CD4-positive, alpha-beta T cell (primary cell): ENCODE measurements around the gene ACKR1. TPM values are rescaled to one million over a fixed set of nuclear protein-coding genes. Genes with fewer than 3 reads are reported as not detected.

Source experiments
- ATAC-seq: fragments of 200-7000 bp; cut with Tn5 transposase; one replicate; pipeline ENCODE4 v1.10.0; 2022; ENCODE audit warnings: mild to moderate bottlenecking; ENCODE audit not compliant: poor library complexity
- CTCF ChIA-PET: fragments of 350-600 bp; sonication (Branson Sonifier 250); formaldehyde crosslinking; loops from one replicate; lab custom pipeline; 2021; ENCODE audit warnings: antibody characterized with exemption, inconsistent platforms; lab: Charles Lee
- POLR2A ChIA-PET: fragments of 350-600 bp; sonication (Branson Sonifier 250); formaldehyde crosslinking; loops from one replicate; lab custom pipeline; 2021; ENCODE audit warnings: antibody characterized with exemption, inconsistent platforms; lab: Charles Lee
- DNase-seq, 14 experiments: peaks; one replicate each; pipeline ENCODE4 v3.0.0-alpha.2; 2013 to 2020; ENCODE audit warnings: mixed read lengths in 2 of 14
- H3K27ac ChIP-seq, 2 donors: one replicate each; pipeline versions ENCODE4 v1.5.1 to v1.7.0; 2013; ENCODE audit warnings: low read length in 2 of 2, low read depth in 1 of 2, mild to moderate bottlenecking in 1 of 2
- H3K27me3 ChIP-seq, 2 experiments: 1 replicate in 1 of 2; 2 replicates in 1 of 2; pipeline versions ENCODE4 v1.6.1 to v1.7.0; 2013; ENCODE audit warnings: low read length in 2 of 2, control low read depth in 1 of 2, mild to moderate bottlenecking in 1 of 2, moderate library complexity in 1 of 2; ENCODE audit not compliant: insufficient read depth in 2 of 2, control insufficient read depth in 1 of 2
- H3K36me3 ChIP-seq: one replicate; pipeline ENCODE4 v1.6.1; 2013; ENCODE audit warnings: low read length, control low read depth; ENCODE audit not compliant: insufficient read depth
- H3K4me1 ChIP-seq: one replicate; pipeline ENCODE4 v1.6.1; 2013; ENCODE audit warnings: low read length, control low read depth; ENCODE audit not compliant: insufficient read depth
- H3K4me3 ChIP-seq: one replicate; pipeline ENCODE4 v1.5.1; 2013; ENCODE audit warnings: mild to moderate bottlenecking, low read length, moderate library complexity
- H3K9me3 ChIP-seq, 2 experiments: 1 replicate in 1 of 2; 2 replicates in 1 of 2; pipeline versions ENCODE4 v1.6.1 to v1.7.0; 2013; ENCODE audit warnings: low read length in 2 of 2, mild to moderate bottlenecking in 2 of 2, control low read depth in 1 of 2, moderate library complexity in 1 of 2; ENCODE audit not compliant: control insufficient read depth in 1 of 2, insufficient read depth in 1 of 2
- H3K27ac Mint-ChIP-seq: one replicate; pipeline ENCODE4 v1.8.0; 2020; ENCODE audit warnings: mixed read lengths
- H3K27me3 Mint-ChIP-seq: one replicate; pipeline ENCODE4 v1.8.0; 2021; ENCODE audit warnings: mixed read lengths
- H3K36me3 Mint-ChIP-seq: one replicate; pipeline ENCODE4 v1.8.0; 2021; ENCODE audit warnings: low read depth, mixed read lengths
- H3K4me1 Mint-ChIP-seq: one replicate; pipeline ENCODE4 v1.8.0; 2021; ENCODE audit warnings: low read depth, mixed read lengths
- H3K4me3 Mint-ChIP-seq: one replicate; pipeline ENCODE4 v1.8.0; 2020; ENCODE audit warnings: mild to moderate bottlenecking, mixed read lengths
- H3K9me3 Mint-ChIP-seq: one replicate; pipeline ENCODE4 v1.8.0; 2020; ENCODE audit warnings: mixed read lengths
- intact Hi-C, 2 experiments: fragments of 100-400 bp; cut with DNase I in 1 of 2; cut with micrococcal nuclease in 1 of 2; formaldehyde crosslinking; loops; one replicate each; pipeline versions ENCODE4 v1.15.1 to v1.9.0; 2023 to 2025; cut with DNase I, micrococcal nuclease
- total RNA-seq, 174 experiments: library from RNA in 2 of 174; stranded (reverse) in 2 of 174; gene quantifications; one replicate each; pipeline ENCODE4 v1.2.3 and lab custom pipeline; 2021 to 2026
- TF ChIP-seq, protein P1 (sequence below): fragments of 200-600 bp; IDR thresholded peaks from one replicate; pipeline ENCODE4 v1.8.0; 2022; ENCODE audit warnings: antibody characterized with exemption, mild to moderate bottlenecking

ACKR1 gene
- total RNA-seq, 2 experiments from 2014 or later, result not detected

DNA sequence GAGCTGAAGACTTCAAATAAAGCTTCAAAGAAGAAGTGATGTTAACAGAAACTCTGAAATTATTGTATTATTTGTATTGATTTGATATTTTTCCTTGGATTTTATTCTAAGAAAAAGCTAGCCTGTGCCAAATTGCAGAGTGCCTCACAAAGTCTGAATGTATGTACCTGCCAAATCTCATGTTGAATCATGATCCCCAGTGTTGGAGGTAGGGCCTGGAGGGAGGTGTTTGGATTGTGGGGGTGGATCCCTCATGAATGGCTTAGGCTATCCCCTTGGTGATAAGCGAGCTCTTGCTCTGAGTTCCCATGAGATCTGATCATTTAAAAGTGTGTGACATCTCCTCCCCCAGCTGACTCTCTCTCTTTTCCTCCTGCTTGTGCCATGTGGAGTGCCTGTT lies 43.6 kb downstream of the ACKR1 start:
- Mint-ChIP-seq H3K4me1 (no peaks in the 10 kb centered on the region), H3K27me3 (peaks cover 51% of the 10 kb centered on the region), H3K9me3 (peaks cover 12% of the 10 kb centered on the region), H3K27ac (no peak overlapping the region), H3K4me3 (no peak overlapping the region), H3K36me3 (no peaks in the 10 kb centered on the region)
- Histone ChIP-seq H3K36me3 (no peaks in the 10 kb centered on the region), H3K27ac (no peak overlapping the region), H3K4me3 (no peak overlapping the region), H3K9me3 (peaks cover 0 to 14% of the 10 kb centered on the region in 2 experiments), H3K27me3 (peaks cover 3 to 22% of the 10 kb centered on the region in 2 experiments), H3K4me1 (no peaks in the 10 kb centered on the region)
- ChIA-PET POLR2A (no interaction called here), CTCF (no interaction called here)
- DNase-seq (no peak), ATAC-seq (no peak)
- TF ChIP-seq, protein P1, sequence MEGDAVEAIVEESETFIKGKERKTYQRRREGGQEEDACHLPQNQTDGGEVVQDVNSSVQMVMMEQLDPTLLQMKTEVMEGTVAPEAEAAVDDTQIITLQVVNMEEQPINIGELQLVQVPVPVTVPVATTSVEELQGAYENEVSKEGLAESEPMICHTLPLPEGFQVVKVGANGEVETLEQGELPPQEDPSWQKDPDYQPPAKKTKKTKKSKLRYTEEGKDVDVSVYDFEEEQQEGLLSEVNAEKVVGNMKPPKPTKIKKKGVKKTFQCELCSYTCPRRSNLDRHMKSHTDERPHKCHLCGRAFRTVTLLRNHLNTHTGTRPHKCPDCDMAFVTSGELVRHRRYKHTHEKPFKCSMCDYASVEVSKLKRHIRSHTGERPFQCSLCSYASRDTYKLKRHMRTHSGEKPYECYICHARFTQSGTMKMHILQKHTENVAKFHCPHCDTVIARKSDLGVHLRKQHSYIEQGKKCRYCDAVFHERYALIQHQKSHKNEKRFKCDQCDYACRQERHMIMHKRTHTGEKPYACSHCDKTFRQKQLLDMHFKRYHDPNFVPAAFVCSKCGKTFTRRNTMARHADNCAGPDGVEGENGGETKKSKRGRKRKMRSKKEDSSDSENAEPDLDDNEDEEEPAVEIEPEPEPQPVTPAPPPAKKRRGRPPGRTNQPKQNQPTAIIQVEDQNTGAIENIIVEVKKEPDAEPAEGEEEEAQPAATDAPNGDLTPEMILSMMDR, result no peak
- intact Hi-C loops, result no loop called here

DNA sequence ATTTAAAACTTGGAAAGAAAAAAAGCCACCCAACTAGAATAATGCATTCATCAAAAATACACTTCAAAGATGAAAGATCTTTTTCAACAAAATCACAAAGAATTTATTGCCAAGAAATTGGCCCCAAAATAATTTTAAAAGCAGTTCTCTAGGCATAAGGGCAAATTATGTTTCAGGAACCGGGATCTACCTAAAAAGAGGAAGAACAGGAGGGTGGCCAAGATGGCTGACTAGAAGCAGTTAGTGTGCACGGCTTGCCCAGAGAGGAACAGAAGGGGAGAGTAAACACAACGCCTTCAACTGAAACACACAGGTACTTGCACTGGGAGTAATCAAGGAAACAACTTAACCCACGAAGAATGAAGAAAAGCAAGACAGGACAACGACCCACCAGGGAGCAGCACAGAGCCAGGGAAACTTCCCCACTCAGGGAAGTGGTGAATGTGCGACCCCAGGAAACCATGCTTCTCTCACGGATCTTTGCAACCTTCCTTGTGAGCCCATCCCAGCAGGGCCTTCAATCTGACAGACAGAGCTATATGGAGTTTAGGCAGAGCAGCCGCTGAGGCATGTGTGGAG lies 46.1 kb downstream of the ACKR1 start:
- H3K36me3 ChIP-seq, result no peaks in the 10 kb centered on the region
- Mint-ChIP-seq H3K27ac (no peak overlapping the region), H3K4me3 (no peak overlapping the region), H3K36me3 (no peaks in the 10 kb centered on the region), H3K9me3 (peaks cover 6% of the 10 kb centered on the region), H3K27me3 (peaks cover 47% of the 10 kb centered on the region), H3K4me1 (no peaks in the 10 kb centered on the region)
- ATAC-seq, result no peak
- DNase-seq, result no peak
- TF ChIP-seq, protein P1, result no peak
- no peaks in the 10 kb centered on the region for H3K4me1 ChIP-seq
- H3K27me3 ChIP-seq, result peaks cover 3 to 22% of the 10 kb centered on the region in 2 experiments
- H3K9me3 ChIP-seq, result peaks cover 0 to 14% of the 10 kb centered on the region in 2 experiments
- POLR2A ChIA-PET, result no interaction called here
- CTCF ChIA-PET, result no interaction called here
- H3K27ac ChIP-seq, result no peak overlapping the region
- intact Hi-C loops, result no loop called here
- H3K4me3 ChIP-seq, result no peak overlapping the region

Other genes with a start within 250 kb of the ACKR1 start
- gene IFI16, start 195.0 kb upstream of the ACKR1 start, total RNA-seq, result 10 to 100 TPM; 36.9 to 37.6 TPM
- under 1 TPM; 0.36 to 0.74 TPM for gene AIM2, start 128.1 kb upstream of the ACKR1 start, total RNA-seq
- not detected for gene CADM3, start 33.3 kb upstream of the ACKR1 start, total RNA-seq
- gene FCER1A, start 97.5 kb downstream of the ACKR1 start, total RNA-seq, result under 1 TPM; 0.45 to 0.60 TPM
- not detected for gene OR10J4, start 227.3 kb downstream of the ACKR1 start, total RNA-seq
- gene OR10J1, start 234.8 kb downstream of the ACKR1 start, total RNA-seq, result not detected